Measurements from ENCODE around the gene SMOC1.

GRCh38 chr14:70000601-70001000 is 121.4 kb downstream of the SMOC1 start:
- TF ChIP-seq CTCF (IDR thresholded peaks at IDR 0.05) (no peak), POLR2A (IDR thresholded peaks at IDR 0.05) (no peak)
